IMR-90 (cell line): ENCODE data around the gene PRODH. TPM values are rescaled to one million over a fixed set of nuclear protein-coding genes. Genes with fewer than 3 reads are reported as not detected.
"Not testable (repeated sequence)": the region's sequence is repeated elsewhere in the genome, so short reads cannot be mapped to it uniquely, and the experiment has no call there.

ENCODE experiments used
- ATAC-seq: fragments of 200-7000 bp; cut with Tn5 transposase; 2 replicates; pipeline ENCODE4 v1.9.1; 2020; ENCODE audit warnings: low read depth, mild to moderate bottlenecking, moderate library complexity
- BruUV-seq: library from RNA; stranded (reverse); fragments of 400-500 nt; replicated peaks from 2 replicates; lab custom pipeline; 2021; lab: Mats Ljungman, UMichigan
- CTCF ChIA-PET: fragments of 300-600 bp; formaldehyde crosslinking; extraction: SDS; loops from one replicate; lab custom pipeline; 2021; ENCODE audit warnings: antibody characterized with exemption; lab: Yijun Ruan, JAX
- POLR2A ChIA-PET: fragments of 300-600 bp; sonication (Branson Sonifier 250); formaldehyde crosslinking; loops from one replicate; lab custom pipeline; 2022; ENCODE audit warnings: antibody characterized with exemption; ENCODE audit not compliant: unreplicated experiment; lab: Charles Lee
- DNase-seq: peaks from one replicate; pipeline ENCODE4 v3.0.0; 2013
- H2AFZ ChIP-seq: replicated peaks from 2 replicates; pipeline ENCODE3; 2013; ENCODE audit warnings: low read length, mild to moderate bottlenecking; ENCODE audit not compliant: poor library complexity
- H2AK5ac ChIP-seq: 2 replicates; pipeline ENCODE4 v1.6.1; 2013; ENCODE audit warnings: low read depth, low read length, inconsistent platforms
- H2AK9ac ChIP-seq: replicated peaks from 2 replicates; pipeline ENCODE3; 2013; ENCODE audit warnings: mild to moderate bottlenecking, low read depth, low read length, moderate library complexity; ENCODE audit not compliant: poor library complexity
- H2BK120ac ChIP-seq: 2 replicates; pipeline ENCODE4 v1.6.1; 2013; ENCODE audit warnings: low read depth, low read length, inconsistent platforms
- H2BK15ac ChIP-seq: 3 replicates; pipeline ENCODE4 v1.6.1; 2013; ENCODE audit warnings: low read depth, low read length, inconsistent platforms
- H2BK20ac ChIP-seq: 2 replicates; pipeline ENCODE4 v1.6.1; 2013; ENCODE audit warnings: low read depth, mild to moderate bottlenecking, inconsistent platforms, low read length, moderate library complexity
- H2BK5ac ChIP-seq: 2 replicates; pipeline ENCODE4 v1.6.1; 2013; ENCODE audit warnings: mild to moderate bottlenecking, low read depth, low read length, inconsistent platforms; ENCODE audit not compliant: poor library complexity, severe bottlenecking
- H3K14ac ChIP-seq: replicated peaks from 2 replicates; pipeline ENCODE4 v1.6.1; 2013; ENCODE audit warnings: low read depth, low read length, inconsistent platforms
- H3K18ac ChIP-seq: 2 replicates; pipeline ENCODE4 v1.6.1; 2013; ENCODE audit warnings: low read depth, low read length, control low read depth
- H3K23ac ChIP-seq: 2 replicates; pipeline ENCODE4 v1.6.1; 2013; ENCODE audit warnings: low read depth, low read length, inconsistent platforms
- H3K27ac ChIP-seq: 2 replicates; pipeline ENCODE4 v1.5.1; 2013; ENCODE audit warnings: mild to moderate bottlenecking, control low read depth, low read length; ENCODE audit not compliant: insufficient read depth
- H3K27me3 ChIP-seq: 2 replicates; pipeline ENCODE4 v1.6.1; 2013; ENCODE audit warnings: low read length; ENCODE audit not compliant: control insufficient read depth, insufficient read depth
- H3K36me3 ChIP-seq: 2 replicates; pipeline ENCODE4 v1.6.1; 2013; ENCODE audit warnings: low read length, mixed read lengths; ENCODE audit not compliant: control insufficient read depth, insufficient read depth
- H3K4ac ChIP-seq: 2 replicates; pipeline ENCODE4 v1.6.1; 2013; ENCODE audit warnings: low read depth, low read length, inconsistent platforms
- H3K4me1 ChIP-seq: 2 replicates; pipeline ENCODE4 v1.6.1; 2013; ENCODE audit warnings: low read length, mixed read lengths; ENCODE audit not compliant: control insufficient read depth, insufficient read depth
- H3K4me2 ChIP-seq: 2 replicates; pipeline ENCODE4 v1.6.1; 2013; ENCODE audit warnings: low read depth, mild to moderate bottlenecking, control low read depth, low read length, moderate library complexity
- H3K4me3 ChIP-seq: 2 replicates; pipeline ENCODE4 v1.5.1; 2013; ENCODE audit warnings: low read depth, mild to moderate bottlenecking, control low read depth, low read length, moderate library complexity; ENCODE audit not compliant: insufficient read depth
- H3K56ac ChIP-seq: 2 replicates; pipeline ENCODE4 v1.6.1; 2013; ENCODE audit warnings: low read length, inconsistent platforms; ENCODE audit not compliant: insufficient read depth; ENCODE audit errors: extremely low read depth
- H3K79me1 ChIP-seq, 2 experiments: 2 replicates each; pipeline ENCODE4 v1.6.1; 2013; ENCODE audit warnings: low read length in 2 of 2, inconsistent platforms in 1 of 2, low read depth in 1 of 2
- H3K9ac ChIP-seq: 2 replicates; pipeline ENCODE4 v1.6.1; 2013; ENCODE audit warnings: low read depth, low read length, control low read depth
- H3K9me1 ChIP-seq: 2 replicates; pipeline ENCODE4 v1.6.1; 2013; ENCODE audit warnings: low read length, inconsistent platforms; ENCODE audit not compliant: insufficient read depth
- H3K9me3 ChIP-seq: 2 replicates; pipeline ENCODE4 v1.6.1; 2013; ENCODE audit warnings: low read length; ENCODE audit not compliant: control insufficient read depth, insufficient read depth
- H4K20me1 ChIP-seq: 2 replicates; pipeline ENCODE4 v1.6.1; 2013; ENCODE audit warnings: low read length, inconsistent platforms; ENCODE audit not compliant: insufficient read depth
- H4K5ac ChIP-seq: 2 replicates; pipeline ENCODE4 v1.6.1; 2013; ENCODE audit warnings: mild to moderate bottlenecking, low read depth, low read length, control low read depth
- H4K8ac ChIP-seq, 2 experiments: 2 replicates each; pipeline ENCODE4 v1.6.1; 2013; ENCODE audit warnings: low read depth in 2 of 2, low read length in 2 of 2, control low read depth in 1 of 2, inconsistent platforms in 1 of 2
- H4K91ac ChIP-seq: 2 replicates; pipeline ENCODE4 v1.6.1; 2013; ENCODE audit warnings: low read depth, low read length, inconsistent platforms; ENCODE audit not compliant: insufficient read depth
- RCOR1 ChIP-seq: IDR thresholded peaks from 2 replicates; pipeline ENCODE4 v1.6.1; 2012; ENCODE audit warnings: mild to moderate bottlenecking, low read length, improper control_type of control experiment; ENCODE audit not compliant: insufficient replicate concordance
- WGBS, 2 experiments: methylation state at CpG; one replicate each; pipeline versions ENCODE4 v1.1.5 to v1.1.7; 2013; ENCODE audit warnings: missing lambda C conversion rate in 2 of 2; ENCODE audit not compliant: insufficient read length in 1 of 2; ENCODE audit errors: extremely low coverage in 2 of 2; 5-methylcytosine and 5-hydroxymethylcytosine counted together
- dilution Hi-C: fragments of 300-500 bp; cut with HindIII; formaldehyde crosslinking; loops from one replicate; pipeline ENCODE4 v1.14.3; 2018; ENCODE audit warnings: low sequenced_read_pairs; ENCODE audit not compliant: unreplicated experiment
- in situ Hi-C: fragments of 300-500 bp; cut with MboI; formaldehyde crosslinking; loops from 3 replicates; pipeline ENCODE4 v1.14.3; 2019; ENCODE audit warnings: low sequenced_read_pairs, inconsistent platforms, mixed read lengths
- intact Hi-C: fragments of 100-400 bp; cut with micrococcal nuclease; formaldehyde crosslinking; loops from 2 replicates; pipeline ENCODE4 v1.10.0; 2022
- polyA plus RNA-seq, 3 experiments: library from polyadenylated mRNA; depleted of rRNA; stranded (reverse); fragments of >200 nt; gene quantifications; 2 replicates each; pipeline ENCODE4 v1.2.3, GENCODE V29; 2012; ENCODE audit warnings: low replicate concordance in 1 of 3
- total RNA-seq: library from RNA; depleted of rRNA; stranded (reverse); fragments of >200 nt; gene quantifications from 2 replicates; pipeline ENCODE4 v1.2.3, GENCODE V29; 2012

The PRODH gene
- total and polyA plus RNA-seq, 2 of the 4 experiments (the other 2 are of a cell fraction): 0.02 TPM; not detected in 1

DNA sequence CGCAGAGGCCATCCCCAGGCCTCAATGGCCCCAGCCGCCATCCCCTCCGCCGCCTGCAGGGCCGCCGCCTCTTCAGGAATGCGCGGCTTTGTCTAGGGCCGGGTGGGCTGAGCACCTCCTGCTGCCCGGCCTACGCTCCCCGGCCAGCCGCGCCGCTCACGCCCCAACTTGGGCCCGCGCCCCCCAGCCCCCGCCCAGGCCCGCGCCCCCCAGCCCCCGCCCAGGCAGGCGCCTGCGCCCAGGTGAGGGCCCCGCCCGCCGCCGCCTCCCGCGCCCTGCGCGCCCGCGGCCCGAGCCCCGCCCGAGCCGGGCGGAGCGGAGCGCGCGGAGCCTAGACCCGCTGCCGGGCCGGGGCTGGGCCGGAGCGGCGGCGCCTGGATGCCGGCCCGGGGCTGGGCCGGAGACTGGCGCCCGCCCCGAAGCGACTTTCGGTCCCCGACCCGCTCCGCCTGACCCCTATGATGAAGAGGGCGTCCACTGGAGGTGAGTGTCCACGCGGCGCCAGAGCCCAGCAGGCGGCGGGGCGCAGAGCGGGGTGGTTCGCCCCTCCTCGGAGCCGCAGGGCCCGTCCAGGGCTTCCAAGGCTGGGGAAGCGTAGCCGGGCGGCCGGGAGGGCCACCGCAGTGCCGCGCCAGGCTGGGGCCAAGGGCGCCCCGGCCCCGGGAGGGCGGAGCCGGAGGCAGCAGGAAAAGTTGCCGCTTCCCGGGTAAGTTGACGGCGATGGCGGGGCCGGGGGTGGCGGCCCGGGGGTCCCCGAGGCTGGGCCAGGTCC, 34.3 kb upstream of the PRODH start (continued):
- TF ChIP-seq RCOR1: no peak

DNA sequence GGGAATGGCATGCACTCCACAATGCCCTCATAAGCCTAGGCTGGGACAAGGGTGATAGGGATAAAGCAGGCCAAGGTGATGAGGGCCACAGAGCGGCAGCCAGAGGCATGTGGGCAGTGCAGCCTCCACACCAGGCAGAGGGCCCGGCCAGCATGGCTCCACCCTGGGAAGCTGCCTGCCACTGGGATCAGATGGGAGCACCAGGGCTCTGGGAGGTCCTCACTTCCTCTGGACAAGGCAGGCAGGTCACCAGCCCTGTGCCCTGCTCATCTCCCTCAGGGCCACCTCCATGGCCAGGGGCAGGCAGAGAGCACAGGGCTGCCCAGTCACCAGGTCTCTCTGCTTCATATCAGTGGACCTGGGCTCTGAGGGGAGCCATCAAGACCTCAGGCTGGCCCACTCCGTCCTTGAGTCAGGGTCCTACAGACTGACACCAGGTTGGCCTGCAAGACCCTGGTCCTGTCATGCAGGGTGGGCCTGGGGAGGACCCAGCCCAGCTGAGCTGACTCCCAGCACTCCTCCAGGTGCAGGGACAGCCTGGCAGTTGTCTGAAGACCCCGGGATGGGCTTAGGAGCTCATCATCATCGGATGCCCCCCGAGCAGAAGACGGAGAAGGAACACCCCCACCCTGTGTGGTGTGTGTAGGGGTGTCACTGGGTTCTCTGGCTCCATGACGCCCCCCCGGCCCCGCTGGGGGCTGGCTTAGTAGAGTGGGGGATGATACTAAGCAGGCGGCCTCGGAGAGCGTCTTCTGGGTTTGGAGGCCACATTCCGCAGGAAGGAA, 33.3 kb upstream of the PRODH start:
- H4K20me1 ChIP-seq, H2BK5ac ChIP-seq, H3K4ac ChIP-seq, H3K14ac ChIP-seq, DNase-seq, POLR2A ChIA-PET, H3K4me3 ChIP-seq, H3K36me3 ChIP-seq, H2BK120ac ChIP-seq, H2AFZ ChIP-seq, H3K9ac ChIP-seq, H4K91ac ChIP-seq, dilution Hi-C loops, H3K9me1 ChIP-seq, H3K23ac ChIP-seq, H3K4me2 ChIP-seq, H3K79me1 ChIP-seq, BruUV-seq, H2AK9ac ChIP-seq, H2AK5ac ChIP-seq, H3K9me3 ChIP-seq, ATAC-seq, H3K56ac ChIP-seq, H3K18ac ChIP-seq, H3K27ac ChIP-seq, H2BK20ac ChIP-seq, CTCF ChIA-PET, H2BK15ac ChIP-seq, intact Hi-C loops, H3K4me1 ChIP-seq, H4K5ac ChIP-seq, H4K8ac ChIP-seq: not testable (repeated sequence)
- peaks cover 15% of the 10 kb centered on the region; the same call in 1 of the 2 replicates for H3K27me3 ChIP-seq
- WGBS, 2 experiments: 63% methylated on average over 2 of the region's 14 CpGs; no CpG with 5 or more reads in 1 of the 2 experiments
- in situ Hi-C loops: loop anchor here (25.0 kb wide), 1 partner anchor 393 kb away; no protein-coding TSS in a partner anchor
